ENCODE measurements around the gene GPR75.

The GPR75 gene

GRCh38 chr2:53820048-53820447 is 39.7 kb downstream of the GPR75 start:
- H3K4me3 ChIP-seq (ENCODE audit: low read depth, low read length): no peak overlapping the region
- no peak for TF ChIP-seq CTCF (IDR thresholded peaks at IDR 0.05; ENCODE audit: low read depth, low read length)
- no peak for DNase-seq (ENCODE audit: low read depth, low spot score)
- in situ Hi-C loops (cut with HindIII; ENCODE audit: low sequenced_read_pairs): no loop called here

- in situ Hi-C loops (cut with HindIII; ENCODE audit: low sequenced_read_pairs): no loop called here
- H3K4me3 ChIP-seq (ENCODE audit: low read depth, low read length): no peak overlapping the region
- DNase-seq (ENCODE audit: low read depth, low spot score): no peak
- no peak for TF ChIP-seq CTCF (IDR thresholded peaks at IDR 0.05; ENCODE audit: low read depth, low read length)
These were observed 40.1 kb downstream of the GPR75 start for GRCh38 chr2:53819634-53820033.

- H3K4me3 ChIP-seq (ENCODE audit: low read depth, low read length): no peak overlapping the region
- in situ Hi-C loops (cut with HindIII; ENCODE audit: low sequenced_read_pairs): no loop called here
- TF ChIP-seq CTCF (IDR thresholded peaks at IDR 0.05; ENCODE audit: low read depth, low read length): no peak
- no peak for DNase-seq (ENCODE audit: low read depth, low spot score)
These were observed 40.8 kb downstream of the GPR75 start for GRCh38 chr2:53818854-53819435.

- no peak for DNase-seq (ENCODE audit: low read depth, low spot score)
- no peak overlapping the region for H3K4me3 ChIP-seq (ENCODE audit: low read depth, low read length)
- in situ Hi-C loops (cut with HindIII; ENCODE audit: low sequenced_read_pairs): no loop called here
- no peak for TF ChIP-seq CTCF (IDR thresholded peaks at IDR 0.05; ENCODE audit: low read depth, low read length)
These were observed 46.6 kb downstream of the GPR75 start for GRCh38 chr2:53813151-53813550.

GRCh38 chr2:53811601-53812000 is 48.2 kb downstream of the GPR75 start:
- in situ Hi-C loops (cut with HindIII; ENCODE audit: low sequenced_read_pairs): no loop called here
- no peak for DNase-seq (ENCODE audit: low read depth, low spot score)
- TF ChIP-seq CTCF (IDR thresholded peaks at IDR 0.05; ENCODE audit: low read depth, low read length): no peak
- no peak overlapping the region for H3K4me3 ChIP-seq (ENCODE audit: low read depth, low read length)
